Measurements from ENCODE around the gene C1orf87. TPM values are rescaled to one million over a fixed set of nuclear protein-coding genes. Genes with fewer than 3 reads are reported as not detected.
A peak's percentile ranks its signal among the peaks of the same experiment; 100 is the strongest.

The C1orf87 gene
- total RNA-seq, 2 donors from 2014 or later: not detected

GRCh38 chr1:59967780-59968179, 105.8 kb downstream of the C1orf87 start:
- Mint-ChIP-seq H3K9me3 (peaks cover 10% of the 10 kb centered on the region), H3K4me3 (no peak overlapping the region), H3K36me3 (ENCODE audit: low read depth) (no peaks in the 10 kb centered on the region), H3K27ac (no peak overlapping the region), H3K4me1 (peaks cover 14% of the 10 kb centered on the region), H3K27me3 (ENCODE audit: insufficient read depth) (no peaks in the 10 kb centered on the region)
- no peaks in the 10 kb centered on the region for H3K4me1 ChIP-seq (ENCODE audit: control insufficient read depth, insufficient read depth, low read length)
- no peaks in the 10 kb centered on the region for H3K27me3 ChIP-seq (ENCODE audit: control insufficient read depth, insufficient read depth, low read length, poor library complexity, severe bottlenecking)
- no peak for DNase-seq
- peaks cover 21% of the 10 kb centered on the region for H3K9me3 ChIP-seq (ENCODE audit: control insufficient read depth, low read length)
- no peak overlapping the region for H3K9ac ChIP-seq (ENCODE audit: extremely low read depth, low read length, poor library complexity, severe bottlenecking)
- H3K36me3 ChIP-seq (ENCODE audit: control insufficient read depth, insufficient read depth, low read length): no peaks in the 10 kb centered on the region
- WGBS, 2 experiments (ENCODE audit: insufficient coverage in 1 of 2, insufficient read length in 1 of 2): 93 to 100% methylated on average over 1 to 3 of the region's 3 CpGs
- no peak for TF ChIP-seq CTCF (conservative IDR thresholded peaks at IDR 0.05)
- no peak overlapping the region for H3K27ac ChIP-seq (ENCODE audit: low read depth, low read length)
- H3K4me3 ChIP-seq (ENCODE audit: low read length): peak overlapping the region; percentile 64

GRCh38 chr1:59967141-59967697, 106.4 kb downstream of the C1orf87 start:
- H3K4me3 ChIP-seq (ENCODE audit: low read length): peak overlapping the region; percentile 12
- H3K27ac Mint-ChIP-seq: peak overlapping the region; percentile 62
- H3K4me1 ChIP-seq (ENCODE audit: control insufficient read depth, insufficient read depth, low read length): no peaks in the 10 kb centered on the region
- H3K9me3 ChIP-seq (ENCODE audit: control insufficient read depth, low read length): peaks cover 21% of the 10 kb centered on the region
- H3K27ac ChIP-seq (ENCODE audit: low read depth, low read length): peak overlapping the region; percentile 34
- no peak for TF ChIP-seq CTCF (conservative IDR thresholded peaks at IDR 0.05)
- 73 to 80% methylated on average over 3 to 6 of the region's 6 CpGs for WGBS, 2 experiments (ENCODE audit: insufficient coverage in 1 of 2, insufficient read length in 1 of 2)
- peaks cover 10% of the 10 kb centered on the region for H3K9me3 Mint-ChIP-seq
- no peaks in the 10 kb centered on the region for H3K36me3 ChIP-seq (ENCODE audit: control insufficient read depth, insufficient read depth, low read length)
- no peak overlapping the region for H3K9ac ChIP-seq (ENCODE audit: extremely low read depth, low read length, poor library complexity, severe bottlenecking)
- H3K36me3 Mint-ChIP-seq (ENCODE audit: low read depth): no peaks in the 10 kb centered on the region
- peaks cover 14% of the 10 kb centered on the region for H3K4me1 Mint-ChIP-seq
- no peaks in the 10 kb centered on the region for H3K27me3 Mint-ChIP-seq (ENCODE audit: insufficient read depth)
- DNase-seq: no peak
- H3K4me3 Mint-ChIP-seq: no peak overlapping the region
- H3K27me3 ChIP-seq (ENCODE audit: control insufficient read depth, insufficient read depth, low read length, poor library complexity, severe bottlenecking): no peaks in the 10 kb centered on the region

- no peaks in the 10 kb centered on the region for H3K4me1 Mint-ChIP-seq
Observed at GRCh38 chr1:59952065-59952464, 121.5 kb downstream of the C1orf87 start.

More at GRCh38 chr1:59952065-59952464, 121.5 kb downstream of the C1orf87 start:
- Mint-ChIP-seq H3K27ac (no peak overlapping the region), H3K9me3 (no peaks in the 10 kb centered on the region), H3K36me3 (ENCODE audit: low read depth) (no peaks in the 10 kb centered on the region), H3K27me3 (ENCODE audit: insufficient read depth) (no peaks in the 10 kb centered on the region), H3K4me3 (no peak overlapping the region)
- H3K27me3 ChIP-seq (ENCODE audit: control insufficient read depth, insufficient read depth, low read length, poor library complexity, severe bottlenecking): no peaks in the 10 kb centered on the region
- WGBS, 2 experiments (ENCODE audit: insufficient coverage in 1 of 2, insufficient read length in 1 of 2): 67 to 85% methylated on average over 1 to 2 of the region's 2 CpGs
- no peak for TF ChIP-seq CTCF (conservative IDR thresholded peaks at IDR 0.05)
- H3K4me1 ChIP-seq (ENCODE audit: control insufficient read depth, insufficient read depth, low read length): no peaks in the 10 kb centered on the region
- H3K9ac ChIP-seq (ENCODE audit: extremely low read depth, low read length, poor library complexity, severe bottlenecking): no peak overlapping the region
- no peaks in the 10 kb centered on the region for H3K36me3 ChIP-seq (ENCODE audit: control insufficient read depth, insufficient read depth, low read length)
- no peak overlapping the region for H3K27ac ChIP-seq (ENCODE audit: low read depth, low read length)
- H3K4me3 ChIP-seq (ENCODE audit: low read length): no peak overlapping the region
- no peak for DNase-seq
- H3K9me3 ChIP-seq (ENCODE audit: control insufficient read depth, low read length): no peaks in the 10 kb centered on the region

Data from endodermal cell (in vitro differentiated cells).